Ishikawa (cell line): ENCODE results near the gene PRPF8.

ENCODE experiments used
- CEBPB ChIP-seq: IDR thresholded peaks from 2 replicates; pipeline ENCODE4 v1.6.1; 2012
- CREB1 ChIP-seq: IDR thresholded peaks from 2 replicates; pipeline ENCODE4 v1.6.1; 2012; ENCODE audit warnings: low read depth
- EGR1 ChIP-seq: IDR thresholded peaks from 2 replicates; pipeline ENCODE4 v1.6.1; 2012
- EP300 ChIP-seq: IDR thresholded peaks from 2 replicates; pipeline ENCODE4 v1.6.1; 2012; ENCODE audit warnings: borderline replicate concordance
- FOXM1 ChIP-seq: IDR thresholded peaks from 2 replicates; pipeline ENCODE4 v1.6.1; 2012; ENCODE audit warnings: low read depth, borderline replicate concordance
- NFIC ChIP-seq: IDR thresholded peaks from 2 replicates; pipeline ENCODE4 v1.6.1; 2012
- RAD21 ChIP-seq: IDR thresholded peaks from 2 replicates; pipeline ENCODE4 v1.6.1; 2012; ENCODE audit warnings: low read depth
- TAF1 ChIP-seq: IDR thresholded peaks from 2 replicates; pipeline ENCODE4 v1.6.1; 2012; ENCODE audit warnings: low read depth, mild to moderate bottlenecking
- TCF12 ChIP-seq: IDR thresholded peaks from 2 replicates; pipeline ENCODE4 v1.6.1; 2012; ENCODE audit warnings: low read depth
- TEAD4 ChIP-seq: IDR thresholded peaks from 2 replicates; pipeline ENCODE4 v1.6.1; 2012
- YY1 ChIP-seq: IDR thresholded peaks from 2 replicates; pipeline ENCODE4 v1.6.1; 2012; ENCODE audit warnings: low read depth
- ZBTB7A ChIP-seq: IDR thresholded peaks from 2 replicates; pipeline ENCODE4 v1.6.1; 2012; ENCODE audit warnings: low read depth
- TF ChIP-seq, protein P1 (sequence below): IDR thresholded peaks from 2 replicates; pipeline ENCODE4 v1.6.1; 2012
- TF ChIP-seq, protein P2 (sequence below): IDR thresholded peaks from 2 replicates; pipeline ENCODE4 v1.6.1; 2012; ENCODE audit warnings: low read depth, mild to moderate bottlenecking
- TF ChIP-seq, protein P3 (sequence below): IDR thresholded peaks from 2 replicates; pipeline ENCODE4 v1.6.1; 2012

Gene PRPF8

DNA sequence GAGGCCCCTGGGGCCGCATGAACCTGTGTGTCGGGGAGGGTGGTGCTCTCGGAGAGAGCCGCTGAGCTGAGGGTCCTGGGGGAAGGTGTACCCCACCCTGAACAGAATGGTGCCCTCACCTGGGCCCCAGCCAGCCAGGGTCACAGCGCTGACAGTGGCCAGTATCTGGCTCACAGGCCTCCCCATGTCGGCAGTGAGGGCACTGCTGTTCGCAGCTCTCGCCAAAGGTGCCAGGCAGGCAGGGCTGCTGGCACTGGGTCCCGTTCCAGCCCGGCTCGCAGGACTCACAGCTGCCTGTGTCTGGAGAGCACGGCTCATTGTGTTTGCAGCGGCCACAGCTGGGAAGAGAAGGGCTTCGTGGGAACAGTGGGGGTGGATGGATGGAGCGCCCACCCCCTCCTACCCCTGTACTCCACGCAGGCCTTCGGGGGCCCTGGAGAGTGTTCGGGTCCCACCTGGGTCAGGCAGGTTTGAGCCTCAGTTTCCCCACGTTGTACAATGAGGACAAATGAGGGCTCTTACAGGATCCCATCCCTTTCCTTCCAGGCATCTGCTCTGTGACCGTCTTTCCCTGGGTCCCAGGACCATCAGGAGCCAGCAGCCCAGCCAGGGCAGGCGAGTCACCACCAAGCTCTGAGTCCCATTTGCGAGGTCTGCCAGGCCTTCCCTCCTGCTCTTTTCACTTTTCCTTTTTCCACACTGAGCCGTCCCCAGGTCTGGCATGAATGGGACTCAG is 44.2 kb downstream of the PRPF8 start:
- TF ChIP-seq TEAD4 (no peak), YY1 (no peak), NFIC (no peak), ZBTB7A (no peak), EGR1 (no peak), CEBPB (no peak), TCF12 (no peak), FOXM1 (no peak), TAF1 (no peak), EP300 (no peak), RAD21 (no peak), CREB1 (no peak)
- TF ChIP-seq, protein P1, sequence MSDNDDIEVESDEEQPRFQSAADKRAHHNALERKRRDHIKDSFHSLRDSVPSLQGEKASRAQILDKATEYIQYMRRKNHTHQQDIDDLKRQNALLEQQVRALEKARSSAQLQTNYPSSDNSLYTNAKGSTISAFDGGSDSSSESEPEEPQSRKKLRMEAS: no peak
- TF ChIP-seq, protein P2, sequence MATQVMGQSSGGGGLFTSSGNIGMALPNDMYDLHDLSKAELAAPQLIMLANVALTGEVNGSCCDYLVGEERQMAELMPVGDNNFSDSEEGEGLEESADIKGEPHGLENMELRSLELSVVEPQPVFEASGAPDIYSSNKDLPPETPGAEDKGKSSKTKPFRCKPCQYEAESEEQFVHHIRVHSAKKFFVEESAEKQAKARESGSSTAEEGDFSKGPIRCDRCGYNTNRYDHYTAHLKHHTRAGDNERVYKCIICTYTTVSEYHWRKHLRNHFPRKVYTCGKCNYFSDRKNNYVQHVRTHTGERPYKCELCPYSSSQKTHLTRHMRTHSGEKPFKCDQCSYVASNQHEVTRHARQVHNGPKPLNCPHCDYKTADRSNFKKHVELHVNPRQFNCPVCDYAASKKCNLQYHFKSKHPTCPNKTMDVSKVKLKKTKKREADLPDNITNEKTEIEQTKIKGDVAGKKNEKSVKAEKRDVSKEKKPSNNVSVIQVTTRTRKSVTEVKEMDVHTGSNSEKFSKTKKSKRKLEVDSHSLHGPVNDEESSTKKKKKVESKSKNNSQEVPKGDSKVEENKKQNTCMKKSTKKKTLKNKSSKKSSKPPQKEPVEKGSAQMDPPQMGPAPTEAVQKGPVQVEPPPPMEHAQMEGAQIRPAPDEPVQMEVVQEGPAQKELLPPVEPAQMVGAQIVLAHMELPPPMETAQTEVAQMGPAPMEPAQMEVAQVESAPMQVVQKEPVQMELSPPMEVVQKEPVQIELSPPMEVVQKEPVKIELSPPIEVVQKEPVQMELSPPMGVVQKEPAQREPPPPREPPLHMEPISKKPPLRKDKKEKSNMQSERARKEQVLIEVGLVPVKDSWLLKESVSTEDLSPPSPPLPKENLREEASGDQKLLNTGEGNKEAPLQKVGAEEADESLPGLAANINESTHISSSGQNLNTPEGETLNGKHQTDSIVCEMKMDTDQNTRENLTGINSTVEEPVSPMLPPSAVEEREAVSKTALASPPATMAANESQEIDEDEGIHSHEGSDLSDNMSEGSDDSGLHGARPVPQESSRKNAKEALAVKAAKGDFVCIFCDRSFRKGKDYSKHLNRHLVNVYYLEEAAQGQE: no peak
- TF ChIP-seq, protein P3, sequence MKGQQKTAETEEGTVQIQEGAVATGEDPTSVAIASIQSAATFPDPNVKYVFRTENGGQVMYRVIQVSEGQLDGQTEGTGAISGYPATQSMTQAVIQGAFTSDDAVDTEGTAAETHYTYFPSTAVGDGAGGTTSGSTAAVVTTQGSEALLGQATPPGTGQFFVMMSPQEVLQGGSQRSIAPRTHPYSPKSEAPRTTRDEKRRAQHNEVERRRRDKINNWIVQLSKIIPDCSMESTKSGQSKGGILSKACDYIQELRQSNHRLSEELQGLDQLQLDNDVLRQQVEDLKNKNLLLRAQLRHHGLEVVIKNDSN: no peak

DNA sequence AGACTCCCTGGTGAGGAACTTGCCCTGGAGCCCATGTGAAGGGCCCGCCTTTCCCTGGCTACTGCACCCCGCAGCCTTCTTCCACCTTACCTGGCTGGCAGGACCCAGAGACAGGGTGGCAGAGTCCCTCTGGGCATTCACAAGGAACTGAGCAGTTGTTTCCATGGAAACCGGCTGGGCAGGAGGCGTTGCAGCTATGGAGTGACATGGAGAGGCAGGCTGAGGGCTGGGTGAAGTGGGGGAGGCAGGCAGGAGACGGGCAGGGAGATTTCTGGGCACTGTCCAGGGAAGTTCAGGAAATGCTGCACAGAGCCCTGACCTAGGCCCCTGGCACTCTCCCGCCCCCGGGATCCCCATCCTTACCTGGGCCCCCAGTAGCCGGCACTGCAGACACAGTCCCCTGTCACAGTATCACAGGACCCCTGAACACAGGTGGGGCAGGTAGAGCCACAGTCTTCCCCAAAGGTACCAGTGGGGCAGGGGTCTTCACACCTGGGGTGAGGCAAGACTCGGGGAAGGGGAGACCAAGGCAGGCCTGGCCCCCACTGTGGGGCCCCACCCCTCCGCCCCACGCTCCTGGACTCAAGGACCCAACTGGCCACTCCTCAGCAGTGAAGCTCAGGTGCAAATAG is 45.0 kb downstream of the PRPF8 start:
- TF ChIP-seq EGR1 (no peak), EP300 (no peak), NFIC (no peak), CEBPB (no peak), CREB1 (no peak), ZBTB7A (no peak), RAD21 (no peak), YY1 (no peak), TEAD4 (no peak), FOXM1 (no peak), TCF12 (no peak), TAF1 (no peak)
- TF ChIP-seq, protein P1: no peak
- TF ChIP-seq, protein P2: no peak
- TF ChIP-seq, protein P3: no peak

DNA sequence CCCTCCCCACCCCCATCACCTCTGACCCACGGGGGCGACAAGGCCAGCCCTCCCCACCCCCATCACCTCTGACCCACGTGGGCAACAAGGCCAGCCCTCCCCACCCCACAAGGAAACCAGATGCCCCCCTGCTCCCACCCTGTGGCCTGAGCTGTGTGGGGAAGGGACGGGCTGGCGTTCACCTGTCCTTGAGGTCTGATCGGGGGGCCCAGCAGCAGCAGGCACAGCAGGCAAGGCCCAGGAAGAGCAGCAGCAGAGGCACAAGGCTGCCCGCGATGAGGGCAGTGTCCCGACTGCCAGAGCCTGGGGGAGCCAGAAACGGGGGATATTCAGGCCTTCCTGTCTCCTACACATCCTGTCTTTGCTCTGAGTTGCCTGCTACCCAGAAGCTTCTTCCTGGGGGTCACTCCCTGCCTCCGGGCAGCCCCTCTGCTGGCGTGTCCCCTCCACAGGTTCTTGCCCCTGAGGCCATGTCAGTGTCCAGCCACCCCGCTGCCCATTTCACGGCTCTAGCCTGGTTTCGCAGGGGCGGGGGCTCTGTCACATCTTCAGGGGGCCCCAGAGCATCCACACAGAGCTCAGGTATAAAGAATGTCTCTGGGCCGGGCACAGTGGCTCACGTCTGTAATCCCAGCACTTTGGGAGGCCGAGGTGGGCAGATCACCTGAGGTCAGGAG is 45.9 kb downstream of the PRPF8 start:
- TF ChIP-seq CREB1 (no peak), ZBTB7A (no peak), EP300 (no peak), TCF12 (no peak), FOXM1 (no peak)
- TF ChIP-seq, protein P2: no peak

DNA sequence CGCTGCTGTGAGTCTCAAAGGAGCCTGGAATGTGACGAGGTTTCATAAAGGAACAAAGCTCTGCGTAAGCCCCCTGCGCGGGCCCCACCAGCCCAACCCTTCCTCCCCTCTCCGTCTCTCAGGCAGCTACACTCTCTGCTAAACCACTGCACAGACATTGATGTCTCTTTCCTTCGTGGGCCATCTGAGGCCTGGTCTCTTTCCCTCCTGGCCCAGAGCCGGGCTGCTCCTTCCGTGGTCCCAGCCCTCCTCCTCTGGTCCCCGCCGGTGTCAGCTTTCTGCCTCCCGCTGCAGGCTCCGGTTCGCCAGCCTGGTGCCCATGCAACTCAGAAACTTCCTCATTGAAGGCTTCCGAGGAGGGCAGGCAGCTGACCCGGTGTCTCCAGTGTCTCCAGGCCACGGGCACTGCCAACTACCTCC is 46.5 kb downstream of the PRPF8 start:
- no peak for TF ChIP-seq TCF12
- TF ChIP-seq CREB1: no peak
- no peak for TF ChIP-seq TEAD4
- TF ChIP-seq, protein P2: no peak
- no peak for TF ChIP-seq RAD21
- TF ChIP-seq NFIC: no peak
- TF ChIP-seq TAF1: no peak
